Adrenal gland (tissue), 12 donors: ENCODE data around the gene MAEA. TPM values are rescaled to one million over a fixed set of nuclear protein-coding genes. Genes with fewer than 3 reads are reported as not detected.

Source experiments
- DNase-seq, 7 donors: peaks; one replicate each; pipeline ENCODE4 v3.0.0-alpha.2; 2019 to 2020
- H3K27ac ChIP-seq, 5 donors: fragments of 200-600 bp; sonication (generic) in 4 of 5; 1 replicate in 3 of 5; 2 replicates in 2 of 5; pipeline versions ENCODE4 v1.5.1 to v1.8.0; 2016 to 2020; ENCODE audit warnings: mild to moderate bottlenecking in 1 of 5
- H3K27me3 ChIP-seq: fragments of 200-600 bp; 2 replicates; pipeline ENCODE4 v1.8.0; 2021
- H3K36me3 ChIP-seq, 2 donors: fragments of 200-600 bp; replicated peaks in 1 of 2; 1 replicate in 1 of 2; 2 replicates in 1 of 2; pipeline versions ENCODE4 v1.5.1 to v1.8.0; 2018 to 2022
- H3K4me1 ChIP-seq, 2 donors: fragments of 200-600 bp; replicated peaks in 1 of 2; 1 replicate in 1 of 2; 2 replicates in 1 of 2; pipeline versions ENCODE4 v1.5.1 to v1.8.0; 2018 to 2021
- H3K4me3 ChIP-seq, 4 donors: fragments of 200-600 bp; sonication (generic) in 3 of 4; one replicate each; pipeline ENCODE4 v1.5.1; 2016 to 2018
- H3K9me3 ChIP-seq, 3 donors: fragments of 200-600 bp; sonication (generic) in 1 of 3; replicated peaks in 1 of 3; 1 replicate in 2 of 3; 2 replicates in 1 of 3; pipeline versions ENCODE4 v1.5.1 to v1.8.0; 2016 to 2021
- CTCF ChIP-seq, 6 experiments: fragments of 450-650 bp in 4 of 6; fragments of 200-600 bp in 2 of 6; sonication (generic) in 1 of 6; IDR thresholded peaks; 1 replicate in 5 of 6; 2 replicates in 1 of 6; pipeline versions ENCODE4 v1.5.1 to v1.8.0; 2016 to 2021; ENCODE audit warnings: antibody characterized with exemption in 6 of 6, mild to moderate bottlenecking in 2 of 6, moderate library complexity in 1 of 6
- POLR2A ChIP-seq, 2 donors: fragments of 450-650 bp; IDR thresholded peaks; one replicate each; pipeline ENCODE4 v1.6.1; 2017; ENCODE audit warnings: antibody characterized with exemption in 2 of 2, mild to moderate bottlenecking in 2 of 2, moderate library complexity in 1 of 2
- WGBS, 4 donors: extraction: QIAGEN DNeasy Blood & Tissue Kit in 2 of 4; methylation state at CpG; one replicate each; pipeline versions ENCODE4 v1.1.5 to v1.1.7; 2013 to 2017; 5-methylcytosine and 5-hydroxymethylcytosine counted together
- intact Hi-C, 2 donors: fragments of 100-400 bp; cut with DNase I; formaldehyde crosslinking; loops; one replicate each; pipeline versions ENCODE4 v1.14.1 to v1.15.0; 2022 to 2023
- polyA plus RNA-seq, 3 donors: library from polyadenylated mRNA; stranded (reverse); fragments of 200-250 nt in 2 of 3; fragments of 350-450 nt in 1 of 3; fragmentation: Illumina TruSeq in 1 of 3; extraction: RNeasy Lipid Tissue Mini Kit (QIAGEN cat#74804) in 1 of 3; gene quantifications; one replicate each; pipeline ENCODE4 v1.2.3, GENCODE V29; 2013 to 2014
- total RNA-seq, 9 donors: library from RNA; depleted of rRNA in 4 of 9; stranded (reverse); fragments of >200 nt in 4 of 9; fragments of 120-200 nt in 1 of 9; fragmentation: NEBNext Ultra II Directional in 1 of 9; extraction: Animal tissue kit (Norgen Biotek cat#: 25700) in 1 of 9; gene quantifications; one replicate each; pipeline versions ENCODE4 v1.1.0 to v1.2.4, GENCODE V29; 2013 to 2023
- donor health status: healthy with polysubstance abuse.
- donor health status: Bipolar disorder and iron deficiency.
- donor health status: DM: yes; HTN: yes; CAD: no.
- donor health status: DM: no; HTN: no; CAD: no.
- donor health status: DM: no; HTN: no; CAD: no.
- donor health status: DM: yes; HTN: yes; CAD: no.

Gene MAEA
- total and polyA plus RNA-seq, 12 donors = 35.6 to 103 (median 75.1) TPM

- H3K4me1 ChIP-seq = no peaks in the 10 kb centered on the region
- H3K9me3 ChIP-seq = no peaks in the 10 kb centered on the region
- TF ChIP-seq CTCF (IDR thresholded peaks at IDR 0.05) = no peak
- no peak for TF ChIP-seq POLR2A (IDR thresholded peaks at IDR 0.05)
- no peak overlapping the region for H3K4me3 ChIP-seq
- H3K27me3 ChIP-seq = no peaks in the 10 kb centered on the region
- H3K27ac ChIP-seq = no peak overlapping the region
- intact Hi-C loops = no loop called here
- DNase-seq = no peak
- WGBS, 4 donors = 94 to 97% (median 97%) methylated on average over 32 to 38 of the region's 38 CpGs
- peaks cover 0 to 58% of the 10 kb centered on the region in 2 donors for H3K36me3 ChIP-seq
Observed at GRCh38 chr4:1339489-1339888, 49.8 kb downstream of the MAEA start.

- Histone ChIP-seq H3K4me1 (peaks cover 0 to 5% of the 10 kb centered on the region in 2 donors), H3K27me3 (no peaks in the 10 kb centered on the region), H3K4me3 (no peak overlapping the region), H3K36me3 (peaks cover 0 to 51% of the 10 kb centered on the region in 2 donors), H3K27ac (no peak overlapping the region), H3K9me3 (no peaks in the 10 kb centered on the region)
- TF ChIP-seq CTCF (IDR thresholded peaks at IDR 0.05) (no peak), POLR2A (IDR thresholded peaks at IDR 0.05) (no peak)
- intact Hi-C loops = loop anchor here in 1 of 2 donors (10.0 kb wide), 1 partner anchor 45 kb away; no protein-coding TSS in a partner anchor
- WGBS, 4 donors = 84 to 97% (median 93%) methylated on average over 15 to 29 of the region's 29 CpGs
- DNase-seq = no peak
Observed at GRCh38 chr4:1340181-1340747, 50.6 kb downstream of the MAEA start.

- Histone ChIP-seq H3K4me3 (no peak overlapping the region), H3K4me1 (peaks cover 0 to 11% of the 10 kb centered on the region in 2 donors), H3K36me3 (peaks cover 0 to 51% of the 10 kb centered on the region in 2 donors), H3K9me3 (no peaks in the 10 kb centered on the region), H3K27me3 (no peaks in the 10 kb centered on the region), H3K27ac (no peak overlapping the region)
- no peak for DNase-seq
- intact Hi-C loops = loop anchor here in 1 of 2 donors (10.0 kb wide), 1 partner anchor 46 kb away; no protein-coding TSS in a partner anchor
- TF ChIP-seq CTCF (IDR thresholded peaks at IDR 0.05) (no peak), POLR2A (IDR thresholded peaks at IDR 0.05) (no peak)
- WGBS, 4 donors = 94 to 98% (median 95%) methylated on average over 8 to 20 of the region's 20 CpGs
Observed at GRCh38 chr4:1340861-1341260, 51.2 kb downstream of the MAEA start.

GRCh38 chr4:1342003-1342402 lies 52.3 kb downstream of the MAEA start:
- TF ChIP-seq POLR2A (IDR thresholded peaks at IDR 0.05) (no peak), CTCF (IDR thresholded peaks at IDR 0.05) (no peak)
- Histone ChIP-seq H3K27me3 (no peaks in the 10 kb centered on the region), H3K4me1 (peaks cover 0 to 11% of the 10 kb centered on the region in 2 donors), H3K9me3 (no peaks in the 10 kb centered on the region), H3K27ac (no peak overlapping the region), H3K4me3 (no peak overlapping the region), H3K36me3 (peaks cover 0 to 46% of the 10 kb centered on the region in 2 donors)
- intact Hi-C loops = loop anchor here in 1 of 2 donors (10.0 kb wide), 1 partner anchor 47 kb away; no protein-coding TSS in a partner anchor
- WGBS, 4 donors = 92 to 100% (median 97%) methylated on average over 1 of the region's 1 CpG
- no peak for DNase-seq
